H1 (cell line): Measurements from ENCODE around the gene ENKD1. TPM values are rescaled to one million over a fixed set of nuclear protein-coding genes. Genes with fewer than 3 reads are reported as not detected.

Experiments used
- CTCF ChIA-PET: fragments of 300-600 bp; sonication (Branson Sonifier 250); formaldehyde crosslinking; loops from one replicate; lab custom pipeline; 2021; ENCODE audit not compliant: partially characterized antibody; lab: Charles Lee
- POLR2A ChIA-PET: fragments of 300-600 bp; sonication (Branson Sonifier 250); formaldehyde crosslinking; loops from one replicate; lab custom pipeline; 2021; ENCODE audit warnings: inconsistent platforms; ENCODE audit not compliant: partially characterized antibody; lab: Charles Lee
- DNase-seq, 2 experiments: peaks; one replicate each; pipeline versions ENCODE4 v3.0.0 to v3.0.0-alpha.2; 2010 to 2022; ENCODE audit warnings: low spot score in 2 of 2, low read depth in 1 of 2, mixed read lengths in 1 of 2
- FAIRE-seq: peaks from 2 replicates; lab custom pipeline; 2011; peaks lifted over from hg19 to GRCh38; lab: Jason Lieb, UNC
- H2AFZ ChIP-seq: 2 replicates; pipeline ENCODE4 v1.8.1; 2012; ENCODE audit warnings: low read length, inconsistent platforms
- H2AK5ac ChIP-seq: 2 replicates; pipeline ENCODE4 v1.6.1; 2013; ENCODE audit warnings: low read depth, low read length
- H2BK120ac ChIP-seq: replicated peaks from 2 replicates; pipeline ENCODE3; 2013; ENCODE audit warnings: low read depth, low read length, inconsistent platforms
- H2BK12ac ChIP-seq: 2 replicates; pipeline ENCODE4 v1.6.1; 2013; ENCODE audit warnings: low read depth, low read length
- H2BK15ac ChIP-seq: 2 replicates; pipeline ENCODE4 v1.6.1; 2013; ENCODE audit warnings: low read length
- H2BK20ac ChIP-seq: 2 replicates; pipeline ENCODE4 v1.6.1; 2013; ENCODE audit warnings: low read length
- H2BK5ac ChIP-seq: 2 replicates; pipeline ENCODE4 v1.6.1; 2013; ENCODE audit warnings: low read depth, low read length
- H3K14ac ChIP-seq: 2 replicates; pipeline ENCODE4 v1.6.1; 2013; ENCODE audit warnings: inconsistent platforms; ENCODE audit not compliant: insufficient read length
- H3K18ac ChIP-seq: 2 replicates; pipeline ENCODE4 v1.6.1; 2013; ENCODE audit warnings: low read length; ENCODE audit errors: extremely low read depth
- H3K23ac ChIP-seq: 2 replicates; pipeline ENCODE4 v1.6.1; 2013; ENCODE audit warnings: inconsistent platforms; ENCODE audit not compliant: insufficient read length
- H3K23me2 ChIP-seq: 2 replicates; pipeline ENCODE4 v1.6.1; 2013; ENCODE audit warnings: low read depth, low read length
- H3K27ac ChIP-seq: 2 replicates; pipeline ENCODE4 v1.6.1; 2011; ENCODE audit warnings: low read depth, low read length, inconsistent platforms
- H3K27me3 ChIP-seq, 4 experiments: replicated peaks in 1 of 4; 1 replicate in 1 of 4; 2 replicates in 3 of 4; pipeline versions ENCODE4 v1.6.1 to v1.8.1; 2011 to 2013; ENCODE audit warnings: low read length in 3 of 4, mild to moderate bottlenecking in 3 of 4, inconsistent platforms in 2 of 4, mixed read lengths in 2 of 4, moderate library complexity in 1 of 4; ENCODE audit not compliant: control insufficient read depth in 3 of 4, insufficient read depth in 3 of 4; ENCODE audit errors: extremely low read depth in 1 of 4
- H3K36me3 ChIP-seq, 4 experiments: 2 replicates each; pipeline versions ENCODE4 v1.6.1 to v1.8.1; 2011 to 2013; ENCODE audit warnings: mild to moderate bottlenecking in 4 of 4, low read length in 3 of 4, moderate library complexity in 2 of 4, control low read depth in 1 of 4, inconsistent platforms in 1 of 4; ENCODE audit not compliant: insufficient read depth in 4 of 4, control insufficient read depth in 2 of 4
- H3K4ac ChIP-seq: replicated peaks from 2 replicates; pipeline ENCODE3; 2013; ENCODE audit warnings: low read length, low read depth, mixed read lengths, inconsistent platforms; ENCODE audit not compliant: insufficient read length
- H3K4me1 ChIP-seq, 4 experiments: replicated peaks in 1 of 4; 1 replicate in 1 of 4; 2 replicates in 3 of 4; pipeline versions ENCODE4 v1.6.1 to v1.8.1; 2011 to 2013; ENCODE audit warnings: low read length in 3 of 4, inconsistent platforms in 2 of 4, mixed read lengths in 1 of 4; ENCODE audit not compliant: insufficient read depth in 4 of 4, control insufficient read depth in 3 of 4
- H3K4me2 ChIP-seq, 2 experiments: 2 replicates each; pipeline versions ENCODE4 v1.6.1 to v1.8.1; 2011 to 2013; ENCODE audit warnings: low read depth in 2 of 2, low read length in 2 of 2, control low read depth in 1 of 2, inconsistent platforms in 1 of 2, mild to moderate bottlenecking in 1 of 2; ENCODE audit not compliant: insufficient read depth in 1 of 2
- H3K4me3 ChIP-seq, 4 experiments: fragments of 200-600, 300-600 bp in 1 of 4; sonication (generic), shearing (Covaris generic), sonication (Bioruptor Twin) in 1 of 4; 2 replicates each; pipeline versions ENCODE4 v1.5.1 to v1.8.1; 2011 to 2016; ENCODE audit warnings: low read length in 4 of 4, low read depth in 3 of 4, control low read depth in 2 of 4, inconsistent platforms in 2 of 4, mild to moderate bottlenecking in 2 of 4, mixed read lengths in 1 of 4, moderate library complexity in 1 of 4; ENCODE audit not compliant: insufficient read depth in 2 of 4; ENCODE audit errors: extremely low read depth in 1 of 4
- H3K56ac ChIP-seq: replicated peaks from 2 replicates; pipeline ENCODE3; 2013; ENCODE audit warnings: low read depth, mild to moderate bottlenecking, mixed read lengths, low read length, inconsistent platforms; ENCODE audit not compliant: insufficient read length
- H3K79me1 ChIP-seq: 2 replicates; pipeline ENCODE4 v1.6.1; 2013; ENCODE audit warnings: low read depth, low read length, control low read depth
- H3K79me2 ChIP-seq, 2 experiments: 2 replicates each; pipeline versions ENCODE4 v1.6.1 to v1.8.1; 2012 to 2013; ENCODE audit warnings: low read length in 2 of 2, mild to moderate bottlenecking in 2 of 2, inconsistent platforms in 1 of 2; ENCODE audit not compliant: insufficient read depth in 2 of 2, control insufficient read depth in 1 of 2
- H3K9ac ChIP-seq, 4 experiments: replicated peaks in 1 of 4; 1 replicate in 1 of 4; 2 replicates in 3 of 4; pipeline versions ENCODE4 v1.6.1 to v1.8.1; 2011 to 2013; ENCODE audit warnings: low read depth in 3 of 4, low read length in 3 of 4, control low read depth in 2 of 4, mild to moderate bottlenecking in 2 of 4, moderate library complexity in 2 of 4, inconsistent platforms in 1 of 4; ENCODE audit errors: extremely low read depth in 1 of 4
- H3K9me3 ChIP-seq, 2 experiments: 2 replicates each; pipeline versions ENCODE4 v1.6.1 to v1.8.1; 2012 to 2013; ENCODE audit warnings: mild to moderate bottlenecking in 2 of 2, moderate library complexity in 2 of 2, control low read depth in 1 of 2, inconsistent platforms in 1 of 2, low read depth in 1 of 2, low read length in 1 of 2, mixed read lengths in 1 of 2; ENCODE audit not compliant: insufficient read depth in 2 of 2
- H4K20me1 ChIP-seq, 2 experiments: replicated peaks in 1 of 2; 2 replicates each; pipeline versions ENCODE3 to v1.8.1; 2011 to 2013; ENCODE audit warnings: inconsistent platforms in 2 of 2, low read length in 2 of 2, mild to moderate bottlenecking in 1 of 2; ENCODE audit not compliant: insufficient read depth in 2 of 2, control insufficient read depth in 1 of 2
- H4K5ac ChIP-seq: 2 replicates; pipeline ENCODE4 v1.6.1; 2013; ENCODE audit warnings: low read length, low read depth, mixed read lengths, inconsistent platforms; ENCODE audit not compliant: insufficient read length
- H4K8ac ChIP-seq: 2 replicates; pipeline ENCODE4 v1.8.0; 2013; ENCODE audit warnings: mild to moderate bottlenecking, moderate library complexity, low read length, inconsistent platforms; ENCODE audit not compliant: insufficient read depth; ENCODE audit errors: extremely low read depth
- H4K91ac ChIP-seq: replicated peaks from 2 replicates; pipeline ENCODE3; 2013; ENCODE audit warnings: low read length, mixed read lengths, inconsistent platforms; ENCODE audit not compliant: insufficient read length
- CREB1 ChIP-seq: IDR thresholded peaks from 2 replicates; pipeline ENCODE4 v1.6.1; 2012; ENCODE audit warnings: inconsistent platforms
- EGR1 ChIP-seq: IDR thresholded peaks from 2 replicates; pipeline ENCODE4 v1.6.1; 2011; ENCODE audit warnings: low read depth, low read length, borderline replicate concordance
- KDM4A ChIP-seq: IDR thresholded peaks from one replicate; pipeline ENCODE4 v1.7.1; 2012; ENCODE audit warnings: low read depth, mild to moderate bottlenecking, moderate library complexity, low read length, inconsistent platforms; ENCODE audit not compliant: severe bottlenecking
- NANOG ChIP-seq: IDR thresholded peaks from 2 replicates; pipeline ENCODE4 v1.6.1; 2011; ENCODE audit warnings: low read length, low read depth, mild to moderate bottlenecking, inconsistent platforms; ENCODE audit not compliant: insufficient read depth, poor library complexity, severe bottlenecking
- SIRT6 ChIP-seq: IDR thresholded peaks from one replicate; pipeline ENCODE4 v1.7.1; 2012; ENCODE audit warnings: low read length, inconsistent platforms
- WGBS, 2 experiments: shearing (Covaris generic) in 1 of 2; methylation state at CpG; one replicate each; pipeline versions ENCODE4 v1.1.6 to v1.1.7; 2013 to 2015; ENCODE audit warnings: low lambda C conversion rate in 2 of 2, mixed read lengths in 2 of 2, inconsistent platforms in 1 of 2, low coverage in 1 of 2, missing lambda C conversion rate in 1 of 2; ENCODE audit not compliant: insufficient replicate concordance in 2 of 2, insufficient coverage in 1 of 2, insufficient read length in 1 of 2; ENCODE audit errors: extremely low coverage in 1 of 2, missing lambda C conversion rate in 1 of 2; 5-methylcytosine and 5-hydroxymethylcytosine counted together
- polyA plus RNA-seq, 7 experiments: library from polyadenylated mRNA; depleted of rRNA in 3 of 7; stranded (reverse) in 5 of 7; unstranded in 2 of 7; fragments of >200 nt in 5 of 7; fragments of 200-250 nt in 2 of 7; gene quantifications; 1 replicate in 5 of 7; 2 replicates in 1 of 7; 4 replicates in 1 of 7; pipeline versions ENCODE4 v1.2.1 to v1.2.3, GENCODE V29; 2011 to 2013; ENCODE audit warnings: missing spikeins in 2 of 7, mixed read lengths in 2 of 7
- total RNA-seq: library from RNA; stranded (reverse); fragmentation: NEBNext Ultra II Directional; extraction: Animal tissue kit (Norgen Biotek cat#: 25700); gene quantifications from 2 replicates; pipeline ENCODE4 v1.2.1, GENCODE V29; 2021
- TF ChIP-seq, protein P1 (sequence below): IDR thresholded peaks from 2 replicates; pipeline ENCODE4 v1.6.1; 2011; ENCODE audit warnings: low read depth, mild to moderate bottlenecking, low read length; ENCODE audit not compliant: insufficient read depth

Gene ENKD1
- total and polyA plus RNA-seq, 2 of the 8 experiments (the other 6 are each of a cell fraction or from before 2014, with no cell fraction given): 12.9 to 16.1 TPM

DNA sequence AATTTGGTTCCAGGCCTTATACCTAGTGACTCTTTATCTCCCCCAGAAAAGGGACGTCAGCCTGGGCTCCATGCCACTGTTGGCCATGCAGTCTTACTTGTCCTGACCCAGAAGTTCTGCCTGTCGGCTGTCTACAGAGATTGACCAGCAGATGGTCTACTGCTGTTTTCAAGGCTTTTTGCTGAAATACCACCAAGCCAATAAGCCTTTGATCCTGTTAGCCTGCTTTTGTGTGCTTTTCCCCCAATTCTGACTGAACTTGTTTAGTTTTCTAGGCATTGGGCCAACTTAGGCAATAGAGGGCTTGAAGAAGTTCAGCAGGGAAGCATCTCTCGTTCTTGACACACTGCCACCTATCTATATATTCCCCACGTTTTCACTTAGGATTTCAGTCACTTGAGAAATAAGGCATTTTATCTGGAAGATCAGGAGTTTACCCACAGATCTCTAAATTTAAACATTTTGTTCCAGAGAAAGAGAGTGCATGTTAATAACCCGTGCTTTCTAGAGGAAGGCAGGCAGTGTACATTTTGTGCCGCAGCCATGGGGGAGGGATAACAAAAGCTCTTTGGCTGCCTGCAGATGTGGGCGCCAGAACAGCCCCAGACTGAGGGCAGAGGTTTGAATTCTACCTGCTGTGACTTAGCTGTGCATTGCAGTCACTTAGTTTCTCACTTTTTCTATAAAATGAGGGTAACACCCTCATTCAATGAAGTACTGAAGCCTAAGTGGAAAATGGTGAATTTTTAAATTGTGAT is 34.0 kb downstream of the ENKD1 start:
- Histone ChIP-seq H2AFZ (no peak overlapping the region), H2BK5ac (no peak overlapping the region), H4K5ac (no peak overlapping the region), H3K23me2 (no peaks in the 10 kb centered on the region), H3K9me3 (no peaks in the 10 kb centered on the region), H3K4ac (no peak overlapping the region), H3K4me2 (no peak overlapping the region), H3K18ac (no peak overlapping the region), H4K20me1 (peaks cover 0 to 5% of the 10 kb centered on the region in 2 experiments), H3K56ac (no peak overlapping the region), H3K27ac (no peak overlapping the region), H4K91ac (no peak overlapping the region), H2BK20ac (no peak overlapping the region), H3K79me2 (no peaks in the 10 kb centered on the region), H2AK5ac (no peak overlapping the region), H3K79me1 (no peaks in the 10 kb centered on the region), H2BK120ac (no peak overlapping the region), H3K4me1 (no peaks in the 10 kb centered on the region), H2BK12ac (no peak overlapping the region), H2BK15ac (no peak overlapping the region), H3K14ac (no peak overlapping the region), H4K8ac (no peak overlapping the region), H3K9ac (no peak overlapping the region), H3K27me3 (no peaks in the 10 kb centered on the region), H3K4me3 (no peak overlapping the region), H3K23ac (no peak overlapping the region), H3K36me3 (peaks cover 14 to 63% (median 49%) of the 10 kb centered on the region in 4 experiments)
- 90% methylated on average over 7 of the region's 7 CpGs; no CpG with 5 or more reads in 1 of the 2 experiments for WGBS, 2 experiments
- ChIA-PET POLR2A (interaction anchor here (1.3 kb wide), 1 partner anchor 20 kb away, joined by 3 read pairs; no protein-coding TSS in a partner anchor), CTCF (interaction anchor here (0.9 to 4.6 kb wide), 10 partner anchors 11 to 179 kb away, joined by 3 to 33 read pairs (median 4); partner anchors contain the start of genes CARMIL2 and CTCF)
- DNase-seq (no peak), FAIRE-seq (no peak)
- TF ChIP-seq, protein P1, sequence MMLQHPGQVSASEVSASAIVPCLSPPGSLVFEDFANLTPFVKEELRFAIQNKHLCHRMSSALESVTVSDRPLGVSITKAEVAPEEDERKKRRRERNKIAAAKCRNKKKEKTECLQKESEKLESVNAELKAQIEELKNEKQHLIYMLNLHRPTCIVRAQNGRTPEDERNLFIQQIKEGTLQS: no peak
- TF ChIP-seq SIRT6: no peak
- TF ChIP-seq EGR1: no peak
- TF ChIP-seq CREB1: no peak
- no peak for TF ChIP-seq NANOG
- TF ChIP-seq KDM4A: no peak
